G401 (cell line): ENCODE measurements around the gene THOP1. TPM values are rescaled to one million over a fixed set of nuclear protein-coding genes. Genes with fewer than 3 reads are reported as not detected.

Source experiments
- DNase-seq: peaks from one replicate; pipeline ENCODE4 v3.0.0-alpha.2; 2015; ENCODE audit warnings: low spot score
- in situ Hi-C: cut with HindIII; loops from 2 replicates; pipeline ENCODE4 v1.10.0; 2016; ENCODE audit warnings: low sequenced_read_pairs, mixed read lengths
- total RNA-seq: library from RNA; depleted of rRNA; stranded (reverse); fragments of >200 nt; shearing (Covaris generic); gene quantifications from 2 replicates; pipeline ENCODE4 v1.2.3, GENCODE V29; 2014

Gene THOP1
- total RNA-seq, 1 experiment from 2014 or later: 385 TPM

DNA sequence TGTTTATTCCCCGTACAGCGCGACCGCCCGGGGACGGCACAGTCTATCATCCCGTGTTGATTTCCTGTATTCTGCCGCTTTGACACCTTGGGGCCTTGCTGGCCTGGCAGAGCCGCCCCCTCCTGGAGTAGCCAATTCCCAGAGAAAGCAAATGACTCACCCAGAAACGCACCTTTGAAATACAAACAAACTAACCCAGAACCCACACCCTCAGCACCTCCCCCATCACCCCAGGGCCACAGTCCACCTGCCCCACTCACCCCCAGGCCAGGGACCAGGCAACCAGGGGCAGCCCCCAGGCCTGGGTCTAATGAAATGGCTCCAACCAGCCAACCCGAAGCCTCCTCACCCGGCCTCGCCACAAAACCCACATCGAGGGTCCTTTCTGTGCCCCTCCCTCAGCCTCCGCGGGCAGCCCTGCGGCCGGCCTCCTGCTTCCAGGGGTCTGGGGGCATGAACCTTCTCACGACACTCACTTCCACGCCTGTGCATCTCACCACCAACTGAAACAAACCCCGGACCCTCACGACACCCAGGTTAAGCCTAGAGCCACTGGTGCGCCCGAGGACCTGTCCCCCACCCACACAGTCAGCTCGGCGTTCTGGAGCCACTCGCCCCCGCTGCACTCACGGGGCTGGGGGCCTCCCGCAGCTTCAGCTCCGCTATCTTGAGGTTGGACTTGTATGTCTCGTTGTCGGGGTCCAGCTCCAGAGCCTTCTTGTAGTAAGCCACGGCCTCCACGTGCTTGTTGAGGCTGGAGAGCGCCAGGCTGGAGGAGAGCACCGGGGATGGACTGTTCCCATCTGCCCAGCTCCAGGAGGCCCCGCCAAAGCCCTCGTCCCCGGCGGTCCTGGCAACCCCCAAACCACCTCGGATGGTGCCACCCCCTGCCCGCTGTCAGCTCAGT is 23.2 kb upstream of the THOP1 start:
- in situ Hi-C loops: no loop called here
- no peak for DNase-seq

DNA sequence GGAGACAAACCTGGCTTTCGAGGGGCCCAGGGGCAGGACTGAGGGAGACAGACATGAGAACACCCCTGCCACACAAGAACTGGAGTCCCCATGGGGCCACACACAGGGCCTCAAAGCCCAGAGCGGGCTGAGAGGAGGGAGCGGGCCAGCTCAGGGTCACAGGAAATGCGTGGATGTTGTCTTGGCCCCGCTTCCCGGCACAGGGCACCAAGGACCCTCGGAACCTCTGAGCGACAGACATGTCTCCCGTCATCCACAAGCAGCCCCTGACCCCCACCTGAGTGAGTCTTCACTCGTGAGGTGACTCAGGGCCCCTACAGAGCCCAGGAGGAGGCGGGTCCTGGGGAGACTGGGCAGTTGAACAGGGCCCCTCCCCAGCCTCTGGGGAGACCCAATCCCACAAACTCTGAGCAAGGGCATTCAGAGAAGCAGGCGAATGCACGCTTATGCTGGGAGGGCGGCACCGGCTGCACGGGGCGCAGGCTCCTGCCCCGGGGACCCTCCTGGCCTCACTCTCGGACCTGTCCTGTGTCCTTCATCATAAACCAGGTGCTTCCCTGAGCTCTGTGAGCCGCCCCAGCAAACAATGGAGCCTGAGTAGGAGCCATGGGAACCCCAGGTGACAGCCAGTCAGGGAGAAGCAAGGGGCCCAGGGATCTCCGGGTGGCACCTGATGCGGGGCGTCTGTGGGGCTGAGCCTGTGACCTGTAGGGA is 22.4 kb upstream of the THOP1 start:
- in situ Hi-C loops: no loop called here
- no peak for DNase-seq

DNA sequence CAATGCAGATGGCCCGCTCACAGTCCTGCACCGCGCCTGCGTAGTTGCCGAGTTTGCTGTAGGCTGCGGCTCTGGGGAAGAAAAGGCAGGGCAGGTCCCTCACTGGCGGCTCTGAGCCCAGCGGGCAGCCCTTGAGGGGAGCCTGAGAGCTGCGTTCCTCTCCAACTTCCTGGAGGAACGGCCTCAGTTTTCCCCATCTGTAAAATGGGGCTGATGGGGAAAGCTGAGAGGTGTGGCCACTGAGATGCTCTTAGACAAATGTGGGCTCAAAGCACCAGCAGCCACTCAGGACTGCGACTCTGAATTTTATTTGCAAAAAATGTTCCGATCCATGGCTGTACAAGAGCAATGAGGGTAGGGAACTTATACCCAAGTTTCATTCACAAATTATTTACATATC is 21.6 kb upstream of the THOP1 start:
- DNase-seq: no peak
- in situ Hi-C loops: no loop called here

DNA sequence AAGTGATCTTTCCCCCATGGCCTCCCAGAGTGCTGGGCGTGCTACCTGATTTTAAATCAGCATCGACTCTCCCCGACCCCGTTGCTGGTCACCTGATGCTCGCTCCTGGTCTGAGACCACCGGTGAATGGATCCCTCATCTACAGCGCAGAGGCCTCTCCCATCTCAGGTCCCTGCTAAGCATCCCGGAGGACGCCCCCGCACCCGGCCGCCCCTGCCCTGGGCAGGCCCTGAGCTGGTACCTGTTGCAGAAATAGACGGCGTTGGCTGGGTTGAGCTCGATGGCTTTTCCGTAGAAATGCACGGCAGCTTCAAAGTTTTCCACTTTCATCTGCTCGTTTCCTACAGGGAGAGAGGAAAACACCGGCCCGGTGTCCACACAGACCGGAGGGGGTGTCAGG is 20.4 kb upstream of the THOP1 start:
- in situ Hi-C loops: no loop called here
- no peak for DNase-seq

DNA sequence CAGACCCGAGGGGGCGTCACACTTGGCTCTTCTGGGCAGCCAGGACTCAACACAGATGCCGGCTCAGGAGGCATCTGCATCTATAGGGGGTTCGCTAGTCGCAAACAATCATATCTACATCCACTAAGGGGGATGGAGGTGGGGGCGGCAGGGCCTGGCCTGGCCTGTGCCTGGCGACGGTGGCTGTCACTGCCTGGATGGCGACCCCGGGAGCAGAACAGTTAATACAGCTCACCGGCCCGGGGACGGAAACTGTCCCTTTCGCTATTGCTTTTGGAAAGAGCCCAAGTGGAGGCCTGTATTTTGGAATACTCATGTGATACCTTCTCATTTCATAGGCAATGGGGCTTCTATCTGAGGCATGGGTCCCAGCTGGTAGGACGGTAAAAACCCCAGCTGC is 19.9 kb upstream of the THOP1 start:
- DNase-seq: no peak
- in situ Hi-C loops: no loop called here

DNA sequence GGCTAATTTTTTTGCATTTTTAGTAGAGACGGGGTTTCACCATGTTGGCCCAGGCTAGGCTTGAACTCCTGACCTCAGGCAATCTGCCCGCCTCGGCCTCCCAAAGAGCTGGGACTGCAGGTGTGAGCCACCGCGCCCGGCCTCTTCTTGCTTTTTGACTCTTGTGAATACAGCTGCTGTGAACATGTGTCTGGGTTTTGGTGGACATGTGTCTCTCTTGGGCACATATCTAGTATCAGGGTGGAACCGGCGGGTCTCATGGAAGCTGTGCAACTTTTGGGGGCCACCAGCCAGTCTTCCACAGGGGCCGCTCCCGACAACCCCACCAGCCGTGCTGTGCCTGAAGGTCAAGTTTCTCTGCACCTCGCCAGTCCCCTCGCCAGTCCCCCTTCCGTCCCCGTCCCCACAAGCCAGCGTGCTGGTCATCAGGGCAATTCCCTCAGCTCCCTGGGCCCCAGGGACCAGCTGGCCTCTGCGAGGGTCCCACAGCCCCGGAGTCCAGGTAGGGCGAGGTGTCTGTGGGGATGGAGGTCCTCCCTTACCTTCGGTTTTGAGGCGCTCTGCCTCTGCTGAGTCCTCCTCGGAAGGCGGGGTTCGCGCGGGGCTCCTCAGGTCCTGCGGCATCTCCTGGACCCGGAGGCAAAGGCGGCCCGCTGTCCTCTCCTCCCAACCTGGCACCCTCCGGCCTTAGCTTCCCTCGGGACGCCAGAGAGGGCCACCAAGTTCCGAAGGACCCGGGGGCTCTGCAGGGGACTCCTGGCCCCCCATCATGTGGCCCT is 18.5 kb upstream of the THOP1 start:
- in situ Hi-C loops: no loop called here
- no peak for DNase-seq

DNA sequence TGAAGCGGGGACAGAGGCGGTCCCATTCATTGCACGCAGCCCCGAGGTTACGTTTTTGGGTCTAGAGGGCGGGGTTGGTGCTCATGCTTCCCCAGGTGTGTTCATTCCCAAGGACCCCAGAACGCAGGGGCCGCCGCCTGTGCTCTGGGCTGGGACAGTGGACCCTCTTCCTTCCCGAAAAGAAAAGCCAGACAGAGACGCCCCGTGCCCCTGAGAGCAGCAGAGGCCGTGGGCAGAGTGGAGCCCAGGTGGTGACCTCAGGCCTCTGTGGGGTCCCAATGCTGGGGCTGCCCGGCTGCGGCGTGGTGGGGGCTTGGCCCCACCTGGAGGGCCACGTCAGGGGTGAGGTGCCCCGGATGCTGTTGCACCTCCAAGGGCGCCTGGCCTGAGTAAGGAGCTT is 17.6 kb upstream of the THOP1 start:
- in situ Hi-C loops: no loop called here

DNA sequence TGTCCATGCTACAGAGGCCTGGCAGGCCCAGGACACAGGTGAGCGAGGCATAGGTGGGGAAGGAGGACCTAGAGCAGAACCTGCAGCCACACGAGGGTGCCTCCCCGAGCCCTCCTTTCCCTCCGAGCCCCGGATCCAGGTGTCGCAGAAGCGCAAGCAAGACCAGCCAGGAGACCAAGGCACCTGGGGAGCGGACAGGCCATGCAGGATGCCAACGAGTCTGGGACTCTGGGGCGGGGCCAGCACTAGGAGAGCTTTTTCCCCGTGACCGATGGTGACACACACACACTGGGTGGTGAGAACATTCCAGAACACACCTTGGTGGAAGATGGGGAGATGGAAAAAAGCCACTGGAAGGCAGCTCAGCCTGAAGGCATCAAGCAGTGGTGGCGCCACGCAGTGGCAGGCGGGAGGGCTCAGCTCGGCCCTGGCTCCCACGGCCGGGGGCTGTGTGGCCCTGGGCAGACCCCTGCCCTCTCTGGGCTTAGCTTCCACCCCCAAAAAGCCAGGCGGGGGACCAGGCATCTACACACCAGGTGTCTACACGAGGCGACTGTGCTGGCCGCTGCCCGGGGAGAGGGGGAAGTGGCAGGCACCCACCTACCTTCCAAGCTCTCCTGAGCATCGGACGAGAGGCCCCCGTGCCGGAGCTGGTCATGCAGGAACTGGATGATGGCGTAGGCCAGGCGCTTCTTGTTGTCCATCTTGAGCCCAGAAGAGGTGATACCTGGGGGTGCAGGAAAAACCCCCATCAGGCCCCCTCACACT is 16.8 kb upstream of the THOP1 start:
- in situ Hi-C loops: no loop called here
- no peak for DNase-seq

More for the DNA sequence above, 17.6 kb upstream of the THOP1 start:
- DNase-seq: no peak

DNA sequence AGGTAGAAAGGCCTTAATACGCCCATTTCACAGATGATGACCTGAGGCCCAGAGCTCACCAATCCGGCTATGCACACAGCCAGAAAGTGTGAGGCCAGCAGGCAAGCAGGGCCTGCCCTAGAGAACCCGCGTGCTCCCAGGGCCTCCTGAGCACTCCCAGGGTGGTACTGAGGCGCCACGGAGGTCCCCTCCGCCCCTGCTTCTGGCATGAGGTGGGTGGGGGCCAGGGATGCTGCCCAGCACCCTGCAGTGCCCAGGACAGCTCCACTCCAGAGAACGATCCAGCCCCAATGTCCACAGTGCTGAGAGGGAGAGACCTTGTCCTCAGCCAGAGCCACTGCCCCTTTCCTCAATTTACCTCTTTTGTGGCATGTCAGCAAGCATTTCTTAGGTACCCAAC is 16.1 kb upstream of the THOP1 start:
- in situ Hi-C loops: no loop called here
- no peak for DNase-seq

DNA sequence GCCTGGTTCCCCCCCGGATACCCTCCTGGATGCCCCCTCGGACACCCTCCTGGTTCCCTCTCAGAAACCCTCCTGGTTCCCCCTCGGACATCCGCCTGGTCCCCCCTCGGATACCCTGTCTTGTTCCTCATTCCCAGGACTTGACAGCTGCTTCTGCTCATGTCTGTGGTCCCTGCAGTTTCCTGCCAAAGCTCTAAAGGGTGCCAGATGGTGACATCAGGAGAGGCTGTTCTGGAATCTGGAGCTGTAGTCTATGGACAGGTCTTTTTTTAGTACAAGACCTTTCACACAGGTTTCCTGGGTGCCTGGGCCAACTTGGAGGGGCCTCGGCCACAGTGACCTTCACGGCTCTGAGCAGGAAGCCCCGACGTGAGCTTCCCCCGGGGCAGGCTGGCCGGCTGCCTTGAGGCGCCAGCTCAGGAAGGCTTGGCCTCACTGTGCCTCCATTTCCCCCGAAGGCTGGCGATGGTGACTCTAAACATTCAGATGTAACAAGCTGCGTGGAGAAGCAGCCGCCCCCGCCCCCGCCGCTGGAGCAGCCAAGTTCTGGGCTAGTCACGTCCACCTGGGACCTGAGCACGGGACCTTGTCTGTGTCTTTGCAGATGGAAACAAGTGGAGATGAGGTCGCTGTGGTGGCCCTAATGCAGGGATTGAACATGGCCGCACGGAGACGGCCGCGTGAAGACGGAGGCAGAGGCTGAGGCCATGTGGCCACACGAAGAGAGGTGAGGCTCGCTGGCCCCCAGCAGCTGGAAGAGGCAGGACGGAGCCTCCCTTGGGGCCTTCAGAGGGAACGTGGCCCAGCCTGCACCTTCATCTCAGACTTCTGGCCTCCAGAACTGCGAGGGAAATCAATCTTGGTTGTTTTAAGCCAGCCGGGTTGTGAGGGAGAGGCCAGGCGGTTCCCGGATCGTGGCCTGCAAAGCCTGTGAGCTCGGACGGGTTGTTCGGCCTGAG is 15.0 kb upstream of the THOP1 start:
- peak; percentile 64 for DNase-seq
- in situ Hi-C loops: no loop called here

DNA sequence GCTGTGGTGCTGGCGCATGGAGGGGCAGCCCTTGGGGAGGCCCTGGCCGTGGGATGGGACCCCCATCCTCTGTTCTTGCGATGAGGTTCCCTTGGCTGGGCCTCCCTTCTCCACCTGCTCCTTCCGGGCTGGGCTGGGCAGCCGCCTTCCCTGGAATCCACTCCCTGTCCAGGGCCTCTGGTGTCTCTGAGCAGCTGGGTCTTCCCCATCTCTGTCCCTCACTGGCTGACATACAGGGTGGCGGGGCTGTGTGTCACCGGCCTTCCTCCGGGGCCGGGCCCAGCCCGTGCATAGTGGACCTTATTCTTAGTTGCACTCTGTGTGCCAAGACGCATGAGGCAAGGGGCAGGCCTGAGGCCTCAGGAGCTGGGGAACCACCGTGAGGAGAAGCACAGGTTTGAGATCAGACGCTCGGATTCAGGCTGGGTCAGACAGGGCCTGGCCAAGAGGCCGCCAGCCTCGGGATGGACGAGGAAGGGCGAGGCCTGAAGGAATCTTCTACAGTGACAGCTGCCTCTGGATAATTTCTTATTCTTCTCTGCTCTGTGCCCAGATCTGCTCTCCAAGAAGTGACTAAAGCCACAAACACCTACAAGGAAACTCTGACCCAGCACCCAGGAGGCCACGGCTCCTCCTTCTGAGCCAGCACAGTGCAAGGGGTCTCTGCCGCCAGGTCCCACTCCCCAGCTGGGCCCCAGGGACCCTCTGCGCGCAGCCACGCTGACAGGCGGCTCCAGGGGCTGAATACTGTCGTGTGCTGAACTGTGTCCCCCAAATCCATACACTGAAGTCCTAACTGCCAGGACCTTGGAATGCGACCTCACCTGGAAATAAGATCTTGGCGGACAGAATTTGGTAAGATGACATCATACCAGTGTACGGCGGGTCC is 13.3 kb upstream of the THOP1 start:
- no peak for DNase-seq
- in situ Hi-C loops: no loop called here

DNA sequence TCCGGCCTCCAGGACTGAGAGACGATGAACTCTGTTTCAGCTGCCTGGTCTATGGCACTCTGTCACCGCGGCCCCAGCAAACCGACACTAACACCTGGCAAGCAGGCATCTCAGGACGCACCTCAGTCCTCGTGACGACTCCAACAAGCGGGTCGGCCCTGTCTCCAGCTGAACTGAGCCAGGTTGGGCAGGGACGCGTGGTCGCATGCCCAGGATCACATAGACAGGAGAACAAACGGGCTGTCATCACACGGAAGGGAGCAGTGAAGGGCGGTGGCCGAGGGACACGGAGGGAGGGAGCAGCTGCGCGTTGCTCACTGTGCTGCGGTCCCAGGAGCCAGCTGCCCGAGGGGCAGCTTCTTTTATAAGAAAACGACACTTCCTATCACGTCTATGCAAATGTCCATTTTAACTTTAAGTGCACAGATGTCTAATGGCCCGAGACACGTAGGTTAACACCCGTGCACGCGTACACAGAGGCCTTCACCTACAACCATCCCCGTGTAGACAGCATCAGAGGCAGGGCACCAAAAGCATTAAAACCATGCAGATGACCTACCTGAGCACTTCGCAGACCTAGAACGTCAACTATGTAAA is 11.1 kb upstream of the THOP1 start:
- no peak for DNase-seq
- in situ Hi-C loops: no loop called here

DNA sequence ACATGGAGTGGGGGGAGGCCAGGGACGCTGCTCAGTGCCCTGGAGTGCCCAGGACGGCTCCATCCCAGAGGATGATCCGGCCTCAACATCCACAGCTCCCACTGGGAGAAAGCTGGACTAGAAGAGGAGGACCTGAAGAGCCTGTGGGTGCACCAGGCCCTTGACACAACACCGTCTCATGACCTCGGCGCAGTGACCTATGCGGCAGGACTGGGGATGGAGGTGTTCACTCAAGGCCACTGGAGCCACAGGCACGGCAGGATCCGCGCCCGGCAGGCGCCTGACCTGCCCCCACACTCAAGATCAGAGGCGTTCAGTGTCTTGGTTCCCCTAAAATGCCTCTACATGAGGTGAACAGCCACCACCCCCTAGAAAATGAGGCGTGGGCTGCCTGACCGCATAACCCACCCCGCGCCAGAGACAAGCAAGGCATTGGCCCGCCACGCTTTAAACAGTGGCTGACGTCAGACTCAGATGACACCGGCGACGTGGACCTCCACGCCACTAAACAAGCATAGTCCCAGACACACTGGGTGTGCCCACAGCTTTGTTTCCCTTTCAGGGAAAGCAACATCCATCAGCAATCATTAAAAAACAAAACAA is 10.2 kb upstream of the THOP1 start:
- DNase-seq: no peak
- in situ Hi-C loops: no loop called here

DNA sequence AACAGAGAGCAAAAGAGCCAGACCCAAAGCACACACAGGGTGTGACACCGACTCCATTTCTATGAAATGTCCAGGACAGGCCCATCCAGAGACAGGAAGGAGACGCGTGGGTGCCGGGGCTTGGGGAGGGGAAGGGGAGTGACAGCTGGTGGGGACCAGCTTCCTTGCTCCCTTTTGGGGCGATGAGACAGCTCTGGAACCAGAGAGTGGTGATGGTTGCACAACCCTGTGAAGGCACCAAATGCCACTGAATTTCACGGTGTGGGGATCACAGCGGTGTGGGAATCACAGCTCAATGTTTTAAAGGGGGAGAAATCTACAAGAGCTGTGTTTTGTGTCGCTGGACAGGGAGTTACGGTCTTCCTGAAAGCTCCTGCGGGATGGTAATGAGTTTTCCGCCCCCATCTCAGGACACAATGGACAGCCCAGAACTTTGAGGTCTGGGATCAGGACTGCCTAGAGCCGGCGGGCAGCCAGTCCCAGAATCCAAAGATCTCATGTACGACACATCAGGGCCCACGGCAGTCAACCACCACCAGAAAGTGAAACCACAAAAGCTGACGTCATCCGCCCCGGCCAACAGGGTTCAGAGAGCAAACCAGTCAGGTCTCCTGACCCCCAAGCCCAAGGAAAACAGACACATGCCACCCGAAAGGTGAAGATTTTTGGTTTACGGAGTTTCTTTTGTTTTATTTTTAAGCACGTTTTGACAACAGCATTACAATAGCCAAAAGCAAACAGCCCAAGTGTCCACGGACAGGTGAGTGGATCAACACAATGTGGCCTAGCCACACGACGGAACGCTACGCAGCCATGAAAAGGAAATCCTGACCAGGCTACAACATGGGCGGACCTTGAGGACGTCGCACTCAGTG is 9.5 kb upstream of the THOP1 start:
- in situ Hi-C loops: no loop called here
- no peak for DNase-seq

DNA sequence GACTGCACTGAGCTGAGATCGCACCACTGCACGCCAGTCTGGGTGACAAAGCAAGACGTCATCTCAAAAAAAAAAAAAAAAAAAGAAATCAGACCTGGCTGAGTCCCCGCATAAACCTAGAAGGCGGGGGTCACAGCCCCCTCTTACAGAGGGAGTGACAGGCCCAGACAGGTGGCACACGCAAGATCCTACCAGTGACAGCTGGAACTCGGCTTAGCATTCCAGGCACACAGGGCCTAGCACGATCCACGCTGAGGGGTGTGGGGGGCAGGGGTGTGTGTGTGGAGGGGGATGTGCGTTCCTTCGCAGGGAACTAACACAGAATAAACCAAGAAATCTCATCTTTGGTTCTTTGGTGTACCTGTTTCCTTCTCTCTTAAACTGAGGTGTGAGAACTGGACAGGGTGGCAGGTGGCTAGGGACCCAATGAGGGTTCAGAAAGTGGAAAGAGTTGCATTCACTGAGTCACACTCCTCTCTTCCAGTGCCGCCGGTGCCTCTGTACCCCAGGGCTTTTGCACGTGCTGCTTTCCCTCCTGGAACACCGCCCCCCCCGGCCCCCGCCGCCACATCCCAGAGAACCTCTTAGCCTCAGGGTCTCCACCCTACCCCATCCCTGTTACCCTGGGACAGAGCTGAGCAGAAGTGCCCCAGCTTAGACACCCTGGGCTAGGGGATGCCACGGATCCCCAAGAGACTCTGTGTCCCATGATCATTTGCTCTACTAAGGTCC is 7.2 kb upstream of the THOP1 start:
- in situ Hi-C loops: no loop called here

More for the DNA sequence above, 7.2 kb upstream of the THOP1 start:
- no peak for DNase-seq
